C4-2B (cell line): Measurements from ENCODE around the gene FAM184A.

Experiments used
- H3K27ac ChIP-seq: fragments of 450-650 bp; 2 replicates; pipeline ENCODE4 v1.5.1; 2017
- ZFX ChIP-seq: fragments of 450-650 bp; IDR thresholded peaks from 2 replicates; pipeline ENCODE4 v1.6.1; 2017
- TF ChIP-seq, protein P1 (sequence below): fragments of 450-650 bp; conservative IDR thresholded peaks from 2 replicates; pipeline ENCODE4 v1.5.1; 2017; ENCODE audit warnings: mild to moderate bottlenecking

FAM184A gene

DNA sequence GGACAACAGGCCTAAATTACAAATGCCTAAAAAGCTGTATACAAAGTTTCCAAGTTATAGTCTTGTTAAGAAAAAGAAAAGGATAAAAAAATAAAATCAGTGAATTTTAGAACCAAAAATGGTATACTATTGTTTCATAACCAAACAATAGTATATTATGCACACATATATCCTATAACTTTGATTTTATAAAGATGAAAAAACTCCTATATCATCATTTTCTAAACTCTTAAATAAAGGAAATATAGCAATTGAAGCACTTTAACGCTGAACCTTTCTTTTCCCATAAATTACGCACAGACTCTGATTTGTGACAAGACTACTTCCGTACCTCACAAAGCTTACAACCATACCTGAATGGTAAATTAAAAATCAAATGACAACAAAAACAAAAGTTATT is 107.6 kb downstream of the FAM184A start:
- no peak overlapping the region for H3K27ac ChIP-seq
- no peak for TF ChIP-seq ZFX
- TF ChIP-seq, protein P1, sequence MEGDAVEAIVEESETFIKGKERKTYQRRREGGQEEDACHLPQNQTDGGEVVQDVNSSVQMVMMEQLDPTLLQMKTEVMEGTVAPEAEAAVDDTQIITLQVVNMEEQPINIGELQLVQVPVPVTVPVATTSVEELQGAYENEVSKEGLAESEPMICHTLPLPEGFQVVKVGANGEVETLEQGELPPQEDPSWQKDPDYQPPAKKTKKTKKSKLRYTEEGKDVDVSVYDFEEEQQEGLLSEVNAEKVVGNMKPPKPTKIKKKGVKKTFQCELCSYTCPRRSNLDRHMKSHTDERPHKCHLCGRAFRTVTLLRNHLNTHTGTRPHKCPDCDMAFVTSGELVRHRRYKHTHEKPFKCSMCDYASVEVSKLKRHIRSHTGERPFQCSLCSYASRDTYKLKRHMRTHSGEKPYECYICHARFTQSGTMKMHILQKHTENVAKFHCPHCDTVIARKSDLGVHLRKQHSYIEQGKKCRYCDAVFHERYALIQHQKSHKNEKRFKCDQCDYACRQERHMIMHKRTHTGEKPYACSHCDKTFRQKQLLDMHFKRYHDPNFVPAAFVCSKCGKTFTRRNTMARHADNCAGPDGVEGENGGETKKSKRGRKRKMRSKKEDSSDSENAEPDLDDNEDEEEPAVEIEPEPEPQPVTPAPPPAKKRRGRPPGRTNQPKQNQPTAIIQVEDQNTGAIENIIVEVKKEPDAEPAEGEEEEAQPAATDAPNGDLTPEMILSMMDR: no peak

DNA sequence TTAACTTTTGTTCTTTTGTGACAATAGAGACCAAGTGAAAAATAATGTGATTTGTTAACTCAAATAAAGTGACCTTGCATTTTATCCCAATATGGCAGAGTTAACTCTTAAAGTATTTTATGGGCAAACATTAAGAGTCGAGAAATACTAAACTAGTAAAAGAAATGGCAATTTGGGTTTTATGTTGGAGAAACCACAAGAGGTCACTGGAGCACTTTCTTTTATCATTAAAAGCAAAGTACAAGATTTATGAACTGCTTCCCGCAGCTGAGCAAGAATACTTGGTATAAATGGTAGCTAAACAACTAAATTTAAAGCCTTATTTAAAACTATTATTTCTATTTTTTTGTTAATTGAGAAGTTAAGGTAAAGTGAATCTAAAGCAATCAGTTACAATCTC is 110.0 kb downstream of the FAM184A start:
- no peak overlapping the region for H3K27ac ChIP-seq
- no peak for TF ChIP-seq ZFX
- TF ChIP-seq, protein P1: peak; percentile 60

DNA sequence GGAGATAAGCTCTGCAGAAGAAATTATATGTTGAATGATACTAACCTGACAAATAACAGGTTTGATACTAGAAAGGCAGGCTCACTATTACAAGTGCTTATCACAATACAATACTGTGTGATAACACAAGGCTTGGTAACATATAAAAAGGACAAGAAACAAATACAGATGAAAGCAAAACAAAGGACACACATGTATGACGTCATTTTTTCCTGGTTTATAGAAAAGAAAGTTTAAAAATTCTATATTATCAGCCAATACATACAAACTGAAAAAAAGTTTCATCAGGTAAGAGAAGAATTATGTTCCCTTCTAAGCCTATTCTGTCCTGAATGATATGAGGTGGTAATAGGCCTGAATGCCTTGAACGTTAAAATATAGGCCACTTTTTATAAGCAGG is 111.2 kb downstream of the FAM184A start:
- TF ChIP-seq, protein P1: no peak
- no peak for TF ChIP-seq ZFX
- H3K27ac ChIP-seq: no peak overlapping the region

DNA sequence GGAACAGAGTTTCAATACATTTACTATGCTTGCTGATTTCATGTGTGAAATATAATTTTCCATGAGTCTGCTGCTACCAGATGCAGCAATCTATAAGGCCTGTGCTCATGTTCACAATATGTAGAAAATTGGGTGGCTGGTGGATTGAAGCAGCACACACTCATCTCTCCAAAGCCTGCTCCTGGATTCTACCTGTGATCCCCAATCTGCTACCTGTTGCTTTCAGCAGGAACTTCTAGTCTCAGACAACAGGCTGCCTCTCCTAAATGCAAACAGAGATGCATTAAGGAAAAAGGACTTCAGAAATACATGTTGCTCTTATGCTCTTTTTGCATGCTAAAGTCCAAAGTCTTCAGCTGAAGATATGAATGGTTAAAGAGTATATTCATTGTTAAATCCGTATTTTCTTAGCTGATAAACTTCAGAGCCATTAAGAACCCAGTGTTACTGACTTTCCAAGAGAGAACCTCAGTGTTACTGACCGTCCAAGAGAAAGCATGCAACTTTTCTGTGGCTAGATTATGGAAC is 112.6 kb downstream of the FAM184A start:
- H3K27ac ChIP-seq: no peak overlapping the region
- no peak for TF ChIP-seq ZFX
- TF ChIP-seq, protein P1: no peak

DNA sequence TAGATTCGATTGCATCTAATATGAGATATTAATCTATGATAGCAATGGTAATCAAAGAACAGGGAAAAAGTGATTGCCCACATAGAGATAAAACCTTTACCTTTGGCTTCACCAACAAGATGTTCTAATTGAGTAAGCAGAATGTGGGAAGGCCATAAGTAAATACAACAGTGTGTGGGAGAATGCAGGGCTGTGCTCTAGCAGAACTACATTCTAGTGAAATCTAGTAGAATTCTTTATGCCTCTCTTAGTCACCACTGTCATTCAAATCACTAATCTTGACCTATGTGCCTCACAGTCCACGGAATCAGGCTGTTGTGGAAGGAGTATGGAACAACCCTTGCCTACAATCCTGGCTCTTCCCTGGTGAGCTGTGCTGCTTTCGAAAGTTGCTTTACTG is 113.1 kb downstream of the FAM184A start:
- TF ChIP-seq ZFX: no peak
- TF ChIP-seq, protein P1: no peak
- no peak overlapping the region for H3K27ac ChIP-seq

DNA sequence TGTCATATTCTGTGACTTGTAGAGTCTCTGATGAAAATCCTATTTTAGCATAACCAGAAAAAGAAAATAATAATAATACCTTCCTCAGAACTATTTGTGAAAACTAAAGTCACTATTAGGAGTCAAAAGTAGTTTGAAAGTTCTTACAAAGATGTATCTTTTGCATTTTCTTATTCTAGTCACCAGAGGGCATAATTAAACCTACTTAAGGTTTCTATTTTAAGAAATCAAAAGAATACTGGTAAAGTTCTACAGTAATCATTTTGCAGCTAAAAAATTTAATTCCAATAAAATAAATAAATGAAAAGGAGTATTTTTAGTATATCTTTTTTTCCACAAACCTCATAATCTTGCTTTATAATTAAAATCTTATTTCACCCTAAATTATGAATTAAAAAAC is 115.5 kb downstream of the FAM184A start:
- TF ChIP-seq, protein P1: peak; percentile 52
- no peak for TF ChIP-seq ZFX
- H3K27ac ChIP-seq: no peak overlapping the region

DNA sequence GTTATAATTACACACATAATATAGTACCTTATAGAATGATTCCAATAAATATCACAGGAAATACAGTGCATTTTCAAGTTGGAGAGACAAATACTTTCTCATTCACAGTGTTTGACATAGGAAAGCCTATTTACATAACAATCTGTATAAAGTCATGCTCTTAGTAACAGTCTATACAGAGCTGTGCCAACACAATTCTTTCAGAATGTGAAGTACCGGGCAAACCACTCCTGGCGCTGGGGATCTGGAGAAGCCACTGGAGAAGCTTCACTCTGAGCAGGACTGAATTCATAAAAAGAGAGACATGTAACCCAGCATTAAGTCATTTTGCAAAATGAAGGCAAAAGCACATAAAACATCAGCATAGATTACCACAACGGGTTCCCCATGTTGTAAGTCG is 118.6 kb downstream of the FAM184A start:
- H3K27ac ChIP-seq: no peak overlapping the region
- TF ChIP-seq, protein P1: no peak
